Rectal smooth muscle tissue (tissue), 1 donor: Measurements from ENCODE around the gene TTC34.
"Not testable (repeated sequence)": the region's sequence is repeated elsewhere in the genome, so short reads cannot be mapped to it uniquely, and the experiment has no call there.

Experiments
- H3K27ac ChIP-seq: one replicate; pipeline ENCODE4 v1.7.0; 2013; ENCODE audit warnings: low read depth, low read length, inconsistent platforms
- H3K27me3 ChIP-seq: one replicate; pipeline ENCODE4 v1.7.0; 2013; ENCODE audit warnings: low read length; ENCODE audit not compliant: control insufficient read depth, insufficient read depth
- H3K36me3 ChIP-seq: one replicate; pipeline ENCODE4 v1.7.0; 2013; ENCODE audit warnings: low read length; ENCODE audit not compliant: control insufficient read depth, insufficient read depth
- H3K4me1 ChIP-seq: one replicate; pipeline ENCODE4 v1.7.0; 2013; ENCODE audit warnings: low read length; ENCODE audit not compliant: control insufficient read depth, insufficient read depth
- H3K4me3 ChIP-seq: one replicate; pipeline ENCODE4 v1.7.0; 2013; ENCODE audit warnings: low read length
- H3K9ac ChIP-seq: one replicate; pipeline ENCODE4 v1.7.0; 2013; ENCODE audit warnings: low read length

Gene TTC34

GRCh38 chr1:2683321-2683741 is 118.2 kb downstream of the TTC34 start:
- not testable (repeated sequence) for H3K36me3 ChIP-seq, H3K9ac ChIP-seq, H3K27ac ChIP-seq, H3K4me3 ChIP-seq, H3K27me3 ChIP-seq, H3K4me1 ChIP-seq

GRCh38 chr1:2682879-2683278 is 118.6 kb downstream of the TTC34 start:
- not testable (repeated sequence) for H3K27me3 ChIP-seq, H3K27ac ChIP-seq, H3K9ac ChIP-seq, H3K4me1 ChIP-seq, H3K4me3 ChIP-seq, H3K36me3 ChIP-seq

GRCh38 chr1:2676726-2677125 is 124.8 kb downstream of the TTC34 start:
- H3K4me3 ChIP-seq, H3K9ac ChIP-seq, H3K27ac ChIP-seq, H3K36me3 ChIP-seq, H3K27me3 ChIP-seq, H3K4me1 ChIP-seq: not testable (repeated sequence)

GRCh38 chr1:2671656-2672055 is 129.8 kb downstream of the TTC34 start:
- not testable (repeated sequence) for H3K27me3 ChIP-seq, H3K9ac ChIP-seq, H3K4me3 ChIP-seq, H3K4me1 ChIP-seq, H3K36me3 ChIP-seq, H3K27ac ChIP-seq

GRCh38 chr1:2659806-2660205 is 141.7 kb downstream of the TTC34 start:
- not testable (repeated sequence) for H3K27me3 ChIP-seq, H3K36me3 ChIP-seq, H3K9ac ChIP-seq, H3K4me1 ChIP-seq, H3K27ac ChIP-seq, H3K4me3 ChIP-seq

GRCh38 chr1:2657909-2658308 is 143.6 kb downstream of the TTC34 start:
- not testable (repeated sequence) for H3K4me3 ChIP-seq, H3K4me1 ChIP-seq, H3K27me3 ChIP-seq, H3K27ac ChIP-seq, H3K9ac ChIP-seq, H3K36me3 ChIP-seq

GRCh38 chr1:2657124-2657523 is 144.4 kb downstream of the TTC34 start:
- not testable (repeated sequence) for H3K36me3 ChIP-seq, H3K9ac ChIP-seq, H3K27me3 ChIP-seq, H3K4me1 ChIP-seq, H3K4me3 ChIP-seq, H3K27ac ChIP-seq

GRCh38 chr1:2655598-2656434 is 145.7 kb downstream of the TTC34 start:
- not testable (repeated sequence) for H3K36me3 ChIP-seq, H3K4me3 ChIP-seq, H3K9ac ChIP-seq, H3K27ac ChIP-seq, H3K4me1 ChIP-seq, H3K27me3 ChIP-seq

- H3K4me1 ChIP-seq, H3K4me3 ChIP-seq, H3K9ac ChIP-seq, H3K27me3 ChIP-seq, H3K36me3 ChIP-seq, H3K27ac ChIP-seq: not testable (repeated sequence)
Observed at GRCh38 chr1:2654443-2654948, 147.0 kb downstream of the TTC34 start.

- H3K27ac ChIP-seq, H3K9ac ChIP-seq, H3K36me3 ChIP-seq, H3K4me1 ChIP-seq, H3K4me3 ChIP-seq, H3K27me3 ChIP-seq: not testable (repeated sequence)
Observed at GRCh38 chr1:2653741-2654442, 147.6 kb downstream of the TTC34 start.

GRCh38 chr1:2652926-2653571 is 148.4 kb downstream of the TTC34 start:
- H3K27me3 ChIP-seq, H3K27ac ChIP-seq, H3K36me3 ChIP-seq, H3K9ac ChIP-seq, H3K4me3 ChIP-seq, H3K4me1 ChIP-seq: not testable (repeated sequence)

- not testable (repeated sequence) for H3K27ac ChIP-seq, H3K36me3 ChIP-seq, H3K4me1 ChIP-seq, H3K9ac ChIP-seq, H3K4me3 ChIP-seq, H3K27me3 ChIP-seq
Observed at GRCh38 chr1:2652152-2652925, 149.2 kb downstream of the TTC34 start.
